K562 (cell line): Measurements from ENCODE around the gene ACTL7B. TPM values are rescaled to one million over a fixed set of nuclear protein-coding genes. Genes with fewer than 3 reads are reported as not detected.
A peak's percentile ranks its signal among the peaks of the same experiment; 100 is the strongest.

Source experiments
- ELF4 ChIP-seq: fragments of 450-650 bp; formaldehyde crosslinking; IDR thresholded peaks from 2 replicates; pipeline ENCODE4 v1.4.0; 2022; ENCODE audit warnings: missing genetic modification characterization
- JUND ChIP-seq, 2 experiments: IDR thresholded peaks; 2 replicates in 1 of 2; 3 replicates in 1 of 2; pipeline ENCODE4 v1.6.1; 2011; ENCODE audit warnings: borderline replicate concordance in 2 of 2, low read depth in 2 of 2, low read length in 2 of 2, improper control_type of control experiment in 1 of 2, missing biosample characterization in 1 of 2, missing genetic modification characterization in 1 of 2, missing genetic modification reagents in 1 of 2
- KLF13 ChIP-seq: fragments of 450-650 bp; IDR thresholded peaks from 2 replicates; pipeline ENCODE4 v1.6.1; 2016; ENCODE audit warnings: missing genetic modification characterization, low read depth, mild to moderate bottlenecking, missing compliant biosample characterization, moderate library complexity, borderline replicate concordance
- SMAD1 ChIP-seq: fragments of 150-350 bp; IDR thresholded peaks from 2 replicates; pipeline ENCODE4 v1.6.1; 2014; ENCODE audit warnings: low read length, low read depth; ENCODE audit not compliant: partially characterized antibody
- SMARCA4 ChIP-seq: fragments of 450-650 bp; IDR thresholded peaks from 2 replicates; pipeline ENCODE4 v1.6.1; 2016
- ZNF79 ChIP-seq: fragments of 250-450 bp; sonication (Bioruptor Pico); IDR thresholded peaks from 2 replicates; pipeline ENCODE4 v1.4.0; 2020; ENCODE audit warnings: low read depth, mild to moderate bottlenecking, moderate library complexity
- polyA plus RNA-seq, 8 experiments: library from polyadenylated mRNA; depleted of rRNA in 4 of 8; stranded (reverse) in 5 of 8; unstranded in 3 of 8; fragments of >200 nt; fragmentation: Nextera tagmentation in 2 of 8; fragmentation: Illumina TruSeq in 1 of 8; extraction: Ambion mirVana in 2 of 8; extraction: Trizol in 1 of 8; gene quantifications; 2 replicates each; pipeline versions ENCODE4 v1.2.1 to v1.2.3, GENCODE V29; 2011 to 2014; ENCODE audit warnings: inconsistent platforms in 1 of 8, missing spikeins in 1 of 8
- total RNA-seq, 7 experiments: library from RNA; depleted of rRNA in 6 of 7; stranded (reverse); fragments of >200 nt in 6 of 7; fragmentation: Illumina TruSeq in 2 of 7; extraction: Trizol in 2 of 7; gene quantifications; 2 replicates each; pipeline versions ENCODE4 v1.2.1 to v1.2.3, GENCODE V29; 2011 to 2021; ENCODE audit warnings: low replicate concordance in 1 of 7
- TF ChIP-seq, protein P1 (sequence below): fragments of 450-650 bp; IDR thresholded peaks from 2 replicates; pipeline ENCODE4 v1.6.1; 2016; ENCODE audit warnings: mild to moderate bottlenecking

ACTL7B gene
- total and polyA plus RNA-seq, 9 of the 15 experiments (the other 6 are each of a cell fraction or from before 2014, with no cell fraction given): not detected

DNA sequence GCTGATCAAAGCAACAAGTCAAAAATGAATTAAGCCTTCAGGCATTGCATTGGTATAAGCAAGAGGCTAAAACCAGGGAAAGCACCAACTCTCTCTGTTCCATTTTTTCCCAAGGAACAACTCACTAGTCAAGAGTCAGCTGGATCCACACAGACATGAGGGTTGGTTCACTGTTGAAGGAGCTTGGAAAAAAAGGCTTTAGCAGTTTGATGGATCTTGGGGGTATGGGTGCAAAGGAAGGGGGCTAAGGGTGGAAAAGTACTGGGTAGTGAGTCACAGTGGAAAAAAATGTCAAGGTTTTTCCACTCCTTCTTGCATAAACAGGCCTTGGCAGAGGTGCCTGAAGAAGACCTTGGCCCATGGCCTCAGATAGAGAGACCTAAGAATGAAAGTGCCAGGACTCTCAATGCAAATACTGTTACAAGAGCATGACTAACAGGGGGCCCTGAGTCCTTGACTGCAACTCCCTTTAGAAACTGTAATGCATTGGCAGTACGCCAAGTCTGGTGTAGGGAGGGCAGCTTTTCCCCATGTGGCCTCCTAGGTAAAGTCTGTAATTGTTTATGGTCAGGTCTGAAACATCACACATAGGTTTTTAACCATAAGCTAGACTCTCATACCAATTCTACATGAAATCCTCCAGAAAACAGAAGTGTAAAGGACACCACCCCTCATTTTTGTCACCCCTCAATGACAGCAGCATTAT lies 30.0 kb upstream of the ACTL7B start (continued):
- TF ChIP-seq KLF13 (tag): no peak
- no peak for TF ChIP-seq JUND (IDR thresholded peaks at IDR 0.05; ENCODE audit: borderline replicate concordance, low read depth, low read length)
- peak; percentile 37; the same call in 2 of the 3 replicates for TF ChIP-seq JUND (tag; IDR thresholded peaks at IDR 0.05; ENCODE audit: borderline replicate concordance, low read depth, low read length)
- TF ChIP-seq, protein P1, sequence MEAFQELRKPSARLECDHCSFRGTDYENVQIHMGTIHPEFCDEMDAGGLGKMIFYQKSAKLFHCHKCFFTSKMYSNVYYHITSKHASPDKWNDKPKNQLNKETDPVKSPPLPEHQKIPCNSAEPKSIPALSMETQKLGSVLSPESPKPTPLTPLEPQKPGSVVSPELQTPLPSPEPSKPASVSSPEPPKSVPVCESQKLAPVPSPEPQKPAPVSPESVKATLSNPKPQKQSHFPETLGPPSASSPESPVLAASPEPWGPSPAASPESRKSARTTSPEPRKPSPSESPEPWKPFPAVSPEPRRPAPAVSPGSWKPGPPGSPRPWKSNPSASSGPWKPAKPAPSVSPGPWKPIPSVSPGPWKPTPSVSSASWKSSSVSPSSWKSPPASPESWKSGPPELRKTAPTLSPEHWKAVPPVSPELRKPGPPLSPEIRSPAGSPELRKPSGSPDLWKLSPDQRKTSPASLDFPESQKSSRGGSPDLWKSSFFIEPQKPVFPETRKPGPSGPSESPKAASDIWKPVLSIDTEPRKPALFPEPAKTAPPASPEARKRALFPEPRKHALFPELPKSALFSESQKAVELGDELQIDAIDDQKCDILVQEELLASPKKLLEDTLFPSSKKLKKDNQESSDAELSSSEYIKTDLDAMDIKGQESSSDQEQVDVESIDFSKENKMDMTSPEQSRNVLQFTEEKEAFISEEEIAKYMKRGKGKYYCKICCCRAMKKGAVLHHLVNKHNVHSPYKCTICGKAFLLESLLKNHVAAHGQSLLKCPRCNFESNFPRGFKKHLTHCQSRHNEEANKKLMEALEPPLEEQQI: no peak
- no peak for TF ChIP-seq ZNF79 (CRISPR knock-in tag)
- TF ChIP-seq SMAD1: peak; percentile 69
- TF ChIP-seq SMARCA4: 0 out of 2 replicates have a peak, but pooled peaks have one; percentile 13
- no peak for TF ChIP-seq ELF4 (CRISPR knock-in tag)
